OCI-LY1 (cell line): ENCODE measurements around the gene CLRN1.

Experiments
- CTCF ChIP-seq: fragments of 200-600 bp; sonication (generic), shearing (Covaris generic); IDR thresholded peaks from 2 replicates; pipeline ENCODE4 v1.5.1; 2017; ENCODE audit warnings: mild to moderate bottlenecking, antibody characterized with exemption, low read length, moderate library complexity, mixed read lengths
- EZH2 ChIP-seq: fragments of 200-600 bp; sonication (generic), shearing (Covaris generic); IDR thresholded peaks from 2 replicates; pipeline ENCODE4 v1.8.0; 2017; ENCODE audit warnings: borderline replicate concordance, mixed run types, mild to moderate bottlenecking, antibody characterized with exemption, low read length, moderate library complexity, mixed read lengths

- TF ChIP-seq CTCF (no peak), EZH2 (no peak)
These were observed 43.9 kb upstream of the CLRN1 start for GRCh38 chr3:151016478-151016795.
